IPS-11a (cell line): ENCODE data around the gene CCDC192.
"Not testable (repeated sequence)": the region's sequence is repeated elsewhere in the genome, so short reads cannot be mapped to it uniquely, and the experiment has no call there.

Source experiments
- H3K4me3 ChIP-seq: one replicate; pipeline ENCODE4 v1.5.1; 2013; ENCODE audit warnings: low read depth, low read length, control low read depth

CCDC192 gene

DNA sequence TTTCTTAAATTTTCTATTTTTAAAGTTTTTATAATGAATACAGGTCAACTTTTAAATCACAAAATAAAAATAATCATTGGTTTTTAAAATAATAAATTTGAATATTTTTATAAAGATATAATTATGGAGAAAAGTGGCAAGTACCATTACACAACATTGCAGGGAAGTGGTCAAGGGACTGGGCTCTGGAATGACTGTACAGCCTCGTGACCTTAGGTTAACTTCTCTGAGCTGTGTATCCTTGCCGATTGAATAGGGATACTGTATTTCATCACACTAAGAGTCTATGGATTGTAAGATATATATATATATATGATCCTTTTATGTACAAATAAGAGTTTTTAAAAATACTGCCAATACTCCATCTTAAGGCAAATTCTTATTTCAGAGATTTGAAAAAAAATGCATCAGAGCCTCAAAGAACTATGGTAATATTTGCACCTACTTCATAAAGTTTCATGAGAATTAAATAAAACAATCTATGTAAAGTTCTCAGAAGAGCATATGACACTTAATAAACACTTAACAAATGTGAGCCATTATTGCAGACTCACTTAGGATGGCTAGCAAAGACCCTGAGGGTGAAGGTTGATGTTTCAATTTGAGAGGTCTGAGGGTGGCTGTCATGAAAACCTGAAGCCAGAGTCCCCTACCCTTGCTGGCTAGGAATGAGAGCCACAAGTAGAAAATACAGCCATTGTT lies 136.5 kb downstream of the CCDC192 start:
- H3K4me3 ChIP-seq: no peak overlapping the region

DNA sequence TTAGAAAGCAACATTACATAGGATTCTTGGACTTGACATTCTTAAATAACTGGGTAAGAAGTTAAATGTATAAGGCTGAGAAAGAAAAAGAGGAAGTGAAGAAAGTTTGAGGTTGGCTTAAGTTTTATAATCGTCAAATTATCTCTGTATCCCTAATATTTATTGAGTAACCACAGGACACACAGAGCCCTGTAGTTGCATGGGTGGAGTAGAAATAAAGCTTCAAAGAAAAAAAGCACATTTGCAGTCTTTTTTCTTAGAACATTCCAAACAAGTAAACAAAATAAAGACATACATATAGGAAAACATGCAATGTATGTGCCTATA lies 137.0 kb downstream of the CCDC192 start:
- no peak overlapping the region for H3K4me3 ChIP-seq

DNA sequence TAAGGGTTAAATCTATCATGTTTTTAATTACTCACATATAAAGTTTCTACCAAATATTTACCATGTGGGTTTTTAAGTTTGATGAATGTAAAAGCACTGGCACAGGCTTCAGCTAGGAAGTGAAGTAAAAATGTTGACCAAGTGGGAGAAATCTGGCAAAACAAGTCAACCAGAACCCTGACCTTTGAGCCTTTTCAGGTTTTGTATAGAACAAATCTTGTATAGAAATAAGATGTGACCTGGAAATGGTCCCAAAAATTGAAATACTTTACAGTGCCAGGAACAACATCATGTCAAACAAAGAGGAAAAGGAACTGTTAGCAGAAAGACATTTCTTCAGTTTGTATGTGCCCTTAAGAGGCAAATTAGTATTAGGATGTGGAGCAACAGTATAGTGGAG lies 137.6 kb downstream of the CCDC192 start:
- no peak overlapping the region for H3K4me3 ChIP-seq

DNA sequence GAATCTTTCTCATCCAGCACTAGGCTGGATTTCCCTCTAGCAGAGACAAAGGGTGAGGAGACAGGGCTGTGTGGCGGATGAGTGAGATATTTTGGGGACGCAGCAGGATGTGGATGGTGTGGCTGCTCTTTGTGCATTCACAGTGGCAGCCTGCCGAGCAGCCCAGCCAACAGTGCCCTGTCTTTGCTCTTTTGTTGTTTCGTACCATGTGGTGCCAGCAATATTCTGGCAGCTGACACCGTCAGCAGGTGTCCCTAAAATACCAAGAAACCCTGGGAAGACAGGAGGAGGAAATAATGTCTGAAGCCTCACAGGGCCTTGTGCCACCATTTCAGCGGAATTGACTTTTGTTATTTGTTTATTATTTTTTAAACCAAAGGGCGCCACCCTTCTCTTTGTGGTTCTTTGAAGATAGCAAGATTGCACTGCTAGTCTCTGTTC lies 141.4 kb downstream of the CCDC192 start:
- H3K4me3 ChIP-seq: no peak overlapping the region

DNA sequence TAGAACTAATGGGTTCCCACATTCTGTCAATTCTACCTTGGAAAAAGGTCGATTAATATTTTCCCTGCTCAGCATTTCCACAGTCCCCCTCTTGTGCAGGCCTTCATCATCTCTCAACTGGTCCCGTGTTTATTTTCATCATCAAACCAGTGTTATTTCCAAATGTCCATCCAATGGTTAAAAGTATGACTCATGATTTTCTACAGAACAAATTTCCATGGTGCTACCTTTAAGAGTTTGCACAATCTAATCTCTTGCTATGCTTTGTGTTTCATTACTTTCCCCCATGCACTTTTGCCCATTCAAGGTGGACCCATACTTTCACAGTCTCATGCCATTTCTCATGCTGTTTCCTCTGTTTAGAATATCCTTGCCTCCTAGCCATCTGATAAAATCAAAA lies 143.7 kb downstream of the CCDC192 start:
- H3K4me3 ChIP-seq: no peak overlapping the region

DNA sequence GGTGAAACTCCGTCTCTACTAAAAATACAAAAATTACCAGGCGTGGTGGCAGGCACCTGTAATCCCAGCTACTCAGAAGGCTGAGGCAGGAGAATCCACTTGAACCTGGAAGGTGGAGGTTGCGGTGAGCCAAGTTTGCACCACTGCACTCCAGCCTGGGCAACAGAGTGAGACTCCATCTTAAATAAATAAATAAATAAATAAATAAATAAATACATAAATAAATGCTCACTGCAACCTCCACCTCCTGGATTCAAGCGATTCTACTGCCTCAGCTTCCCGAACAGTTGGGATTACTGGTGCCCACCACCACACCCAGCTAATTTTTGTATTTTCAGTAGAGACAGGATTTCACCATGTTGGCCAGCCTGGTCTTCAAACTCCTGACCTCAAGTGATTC lies 144.4 kb downstream of the CCDC192 start:
- not testable (repeated sequence) for H3K4me3 ChIP-seq

DNA sequence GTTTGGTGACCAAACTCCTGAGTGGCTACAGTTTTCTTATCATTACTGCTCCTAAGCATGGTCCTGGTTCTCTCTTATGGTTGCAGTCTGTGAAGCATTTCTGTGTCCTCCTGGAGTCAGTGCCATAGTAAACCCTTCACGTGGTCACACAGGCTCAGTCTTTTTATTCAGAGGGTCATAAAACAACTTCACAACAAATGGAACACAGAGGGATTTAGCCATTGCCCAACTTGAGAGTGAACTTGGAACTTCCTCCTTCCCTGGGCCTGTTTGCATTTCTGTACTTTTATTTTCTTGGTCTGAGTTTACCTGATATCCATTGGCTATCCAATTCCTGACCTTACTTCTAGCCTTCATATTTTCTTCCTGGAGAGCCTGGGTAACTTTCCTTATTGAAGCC lies 144.9 kb downstream of the CCDC192 start:
- H3K4me3 ChIP-seq: no peak overlapping the region

DNA sequence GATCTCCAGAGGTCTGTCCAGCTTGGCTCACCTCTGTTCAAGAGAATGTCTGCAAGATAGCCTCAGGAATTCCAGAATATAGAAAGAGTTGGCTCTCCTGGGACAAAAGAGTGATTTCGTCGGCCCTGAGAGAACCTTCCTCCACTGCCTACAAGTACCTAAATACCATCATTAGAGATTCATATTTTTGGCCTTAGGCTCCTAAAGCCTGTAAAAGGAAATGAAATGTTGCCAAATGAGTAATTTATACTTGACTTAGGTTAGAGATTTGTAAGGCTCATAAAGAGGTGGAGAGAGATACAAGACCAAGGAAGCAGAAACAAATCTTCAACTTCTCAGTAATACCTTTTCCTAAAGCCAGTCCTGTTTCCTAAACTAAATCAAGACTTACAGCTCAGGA lies 146.2 kb downstream of the CCDC192 start:
- no peak overlapping the region for H3K4me3 ChIP-seq

DNA sequence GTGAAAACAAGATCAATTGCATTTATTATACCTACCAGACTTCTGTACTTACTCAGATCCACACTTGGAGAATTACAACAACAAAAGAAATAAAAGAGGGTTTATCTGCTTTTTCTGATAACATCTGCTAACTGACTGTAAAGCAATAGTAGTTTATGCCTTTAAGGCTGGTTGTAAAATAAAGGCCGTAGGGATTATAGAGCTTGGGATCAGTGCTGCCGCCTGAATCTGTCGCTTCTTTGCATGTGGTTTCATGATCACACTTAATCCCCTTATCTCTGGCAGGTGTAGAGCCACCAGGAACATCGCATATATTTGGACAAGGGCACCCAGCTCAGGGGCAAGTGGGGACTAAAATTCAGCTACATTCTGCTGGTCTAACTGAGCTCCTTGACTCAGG lies 146.7 kb downstream of the CCDC192 start:
- no peak overlapping the region for H3K4me3 ChIP-seq

DNA sequence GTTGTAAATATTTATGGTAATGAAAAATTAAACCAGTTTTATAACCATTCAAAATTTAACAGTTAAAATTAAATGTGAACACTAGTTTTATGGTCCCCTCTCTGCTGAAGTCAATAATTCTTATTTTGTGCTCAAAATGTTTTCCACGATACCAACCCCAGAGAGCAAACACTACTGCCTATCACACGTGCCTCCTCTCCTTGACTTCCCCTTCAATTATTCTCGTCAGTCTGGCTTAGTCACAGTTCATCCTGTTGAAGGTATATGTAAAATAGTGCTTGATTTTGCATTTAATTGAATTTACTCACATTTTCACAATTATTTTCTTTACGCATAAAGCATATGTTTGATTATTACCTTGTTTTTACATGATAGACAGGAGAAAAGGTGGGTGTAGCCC lies 148.8 kb downstream of the CCDC192 start:
- H3K4me3 ChIP-seq: no peak overlapping the region

DNA sequence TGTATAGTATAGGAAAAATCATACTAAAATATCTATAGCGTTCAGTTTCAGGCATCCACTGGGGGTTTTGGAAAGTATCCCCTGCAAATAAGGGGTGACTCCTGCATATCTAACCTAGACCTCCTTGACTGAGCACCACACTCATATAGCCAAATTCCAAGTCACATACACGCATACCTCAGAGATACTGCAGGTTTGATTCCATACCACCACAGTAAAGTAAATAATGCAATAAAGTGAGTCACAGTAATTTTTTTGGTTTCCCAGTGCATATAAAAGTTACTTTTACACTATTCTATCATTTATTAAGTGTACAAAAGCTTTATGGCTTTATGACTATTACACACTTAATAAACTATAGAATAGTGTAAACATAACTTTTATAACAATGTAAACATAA lies 151.3 kb downstream of the CCDC192 start:
- H3K4me3 ChIP-seq: no peak overlapping the region

DNA sequence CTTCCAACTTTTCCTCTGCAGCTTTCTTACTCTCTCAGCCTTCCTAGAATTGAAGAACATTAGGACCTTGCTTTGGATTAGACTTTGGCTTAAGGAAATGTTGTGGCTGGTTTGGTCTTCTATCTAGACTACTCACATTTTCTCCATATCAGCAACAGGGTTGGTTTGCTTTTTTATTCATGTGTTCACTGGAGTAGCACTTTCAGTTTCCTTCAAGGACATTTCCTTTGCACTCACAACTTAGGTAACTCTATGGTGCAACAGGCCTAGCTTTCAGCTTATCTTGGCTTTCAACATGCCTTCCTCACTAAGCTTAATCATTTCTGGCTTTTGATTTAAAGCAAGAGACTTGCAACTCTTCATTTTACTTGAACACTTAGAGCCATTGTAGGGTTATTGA lies 153.1 kb downstream of the CCDC192 start:
- no peak overlapping the region for H3K4me3 ChIP-seq

DNA sequence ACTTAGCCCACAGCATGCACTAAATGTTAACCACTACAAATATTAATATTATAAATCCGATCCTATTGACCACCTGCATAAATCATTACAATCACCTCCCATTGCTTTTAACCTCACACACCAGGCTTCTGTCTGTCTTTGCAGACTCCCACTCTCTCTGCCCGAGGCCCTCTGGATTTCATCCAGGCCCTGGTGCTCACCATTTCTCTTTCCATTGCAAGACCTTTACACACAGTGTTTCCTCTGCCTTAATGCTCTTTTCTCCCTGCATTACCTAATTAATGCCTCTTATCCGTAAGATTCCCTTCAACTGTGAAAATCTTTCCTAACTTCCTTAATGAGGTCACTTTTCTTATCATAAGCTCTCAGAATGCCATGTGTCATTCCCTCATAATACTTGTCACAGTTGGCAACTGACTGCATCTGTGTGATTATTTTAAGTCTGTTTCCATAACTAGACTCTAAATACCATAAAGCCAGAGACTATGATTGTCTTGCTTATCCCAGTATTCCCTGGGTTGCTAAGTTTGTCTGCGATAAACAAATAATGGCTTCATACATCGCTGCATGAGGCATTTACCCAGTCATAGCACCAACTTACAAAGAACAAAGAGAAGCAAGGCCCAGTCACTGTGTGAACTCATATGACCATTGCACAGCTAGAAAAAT lies 155.1 kb downstream of the CCDC192 start:
- no peak overlapping the region for H3K4me3 ChIP-seq

DNA sequence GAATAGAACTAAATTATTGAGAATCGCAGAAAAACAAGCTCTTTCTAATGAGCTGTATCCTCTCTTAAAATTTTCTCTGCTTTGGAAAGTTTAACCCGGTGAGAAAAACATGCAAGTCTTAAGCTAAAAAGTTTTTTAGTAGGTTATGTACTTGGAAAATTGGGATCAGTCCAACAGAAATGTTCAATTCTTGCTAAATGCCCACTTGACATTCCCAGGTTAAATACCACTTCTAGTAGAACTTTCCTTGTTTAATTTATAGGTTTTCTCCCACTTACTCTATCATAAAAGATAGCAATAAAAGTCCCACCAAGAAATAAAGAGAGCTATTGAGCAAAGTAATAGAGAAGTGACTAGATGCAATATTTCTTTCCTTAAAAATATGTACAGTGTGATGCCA lies 157.1 kb downstream of the CCDC192 start:
- no peak overlapping the region for H3K4me3 ChIP-seq

DNA sequence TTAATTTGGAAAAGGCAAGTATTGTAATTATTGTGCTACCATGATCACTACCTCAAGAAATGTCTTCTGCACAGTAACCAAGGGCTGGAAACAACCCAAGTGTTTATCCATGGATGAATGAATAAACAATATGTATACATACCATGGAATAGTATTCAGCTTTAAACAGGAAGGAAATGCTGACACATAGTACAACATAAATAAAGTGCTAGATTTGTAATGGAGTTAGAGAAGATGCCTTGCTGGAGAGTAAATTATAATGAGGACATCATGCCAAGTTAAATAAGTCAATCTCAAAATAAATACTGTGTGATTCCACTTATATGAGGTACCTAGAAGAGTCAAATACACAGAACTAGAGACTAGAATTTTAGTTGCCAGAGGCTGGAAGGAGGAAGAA lies 160.0 kb downstream of the CCDC192 start:
- H3K4me3 ChIP-seq: no peak overlapping the region

DNA sequence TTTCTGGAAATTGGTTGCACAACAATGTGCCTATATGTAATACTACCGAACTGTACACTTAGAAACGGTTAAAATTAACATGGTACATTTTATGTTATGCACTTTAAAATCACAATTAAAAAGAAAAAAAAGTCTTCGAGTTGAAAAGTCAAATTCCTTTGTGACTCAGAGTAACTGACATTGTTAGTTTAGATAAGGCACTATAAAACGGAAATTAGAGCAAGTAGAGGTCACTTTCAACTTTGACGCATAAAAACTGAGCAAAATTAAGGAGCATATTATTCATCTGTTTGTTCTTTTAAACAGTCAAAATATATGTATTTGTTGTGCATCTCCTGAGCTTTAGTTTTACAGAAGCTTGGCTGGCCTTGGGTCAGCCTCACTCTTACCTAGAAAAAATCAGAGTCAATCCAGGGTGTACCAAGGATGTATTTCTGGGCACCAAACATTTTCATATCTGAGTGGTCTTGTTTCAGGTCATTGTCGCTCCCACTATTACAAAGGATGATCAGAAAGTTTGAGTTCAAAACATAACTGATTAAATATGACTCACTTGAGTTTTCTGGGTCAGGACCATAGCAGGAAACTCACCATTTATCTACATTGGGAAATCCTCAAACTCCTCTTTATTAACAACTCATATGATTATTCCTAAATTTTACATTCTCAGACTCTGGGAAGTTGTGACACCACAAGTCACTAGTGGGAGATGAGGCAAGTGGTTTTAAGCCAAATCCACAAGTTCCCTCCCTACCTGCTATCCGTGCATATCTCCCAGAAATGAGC lies 160.6 kb downstream of the CCDC192 start:
- no peak overlapping the region for H3K4me3 ChIP-seq

DNA sequence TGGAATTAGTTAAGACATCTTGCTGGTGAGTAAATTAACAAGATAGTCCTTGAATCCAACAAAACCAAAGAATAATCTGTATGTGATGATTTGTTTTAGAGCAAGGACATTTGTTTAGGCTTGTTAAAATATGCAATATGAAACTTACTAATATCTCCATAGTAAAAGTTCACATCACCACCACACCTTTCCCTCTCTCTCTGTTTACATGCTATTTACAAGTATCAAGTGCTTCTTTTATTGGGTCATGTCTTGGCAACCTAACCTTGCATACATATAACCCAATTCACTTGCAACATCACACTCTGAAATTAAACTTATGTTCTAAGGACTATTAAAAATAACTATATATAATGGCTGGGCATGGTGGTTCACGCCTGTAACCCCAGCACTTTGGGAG lies 161.3 kb downstream of the CCDC192 start:
- no peak overlapping the region for H3K4me3 ChIP-seq

DNA sequence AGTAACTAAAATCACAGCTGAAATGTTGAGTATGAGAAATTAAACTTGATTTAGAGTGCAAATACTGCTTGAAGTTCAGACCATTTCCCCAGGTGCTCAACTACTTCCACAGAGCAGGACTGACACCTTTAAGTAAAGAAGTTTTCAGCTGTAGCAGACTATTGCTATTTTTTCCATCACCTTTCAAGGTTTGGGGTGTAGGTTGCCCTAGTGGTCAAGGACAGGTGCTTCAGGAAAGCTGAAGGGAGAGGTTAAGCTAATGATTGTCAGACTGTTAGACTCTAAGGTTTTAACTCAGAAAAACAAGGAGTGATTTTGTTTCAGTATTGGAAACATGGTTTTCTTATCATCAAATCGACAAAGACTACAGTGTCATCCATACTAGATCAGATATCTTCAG lies 162.1 kb downstream of the CCDC192 start:
- no peak overlapping the region for H3K4me3 ChIP-seq

DNA sequence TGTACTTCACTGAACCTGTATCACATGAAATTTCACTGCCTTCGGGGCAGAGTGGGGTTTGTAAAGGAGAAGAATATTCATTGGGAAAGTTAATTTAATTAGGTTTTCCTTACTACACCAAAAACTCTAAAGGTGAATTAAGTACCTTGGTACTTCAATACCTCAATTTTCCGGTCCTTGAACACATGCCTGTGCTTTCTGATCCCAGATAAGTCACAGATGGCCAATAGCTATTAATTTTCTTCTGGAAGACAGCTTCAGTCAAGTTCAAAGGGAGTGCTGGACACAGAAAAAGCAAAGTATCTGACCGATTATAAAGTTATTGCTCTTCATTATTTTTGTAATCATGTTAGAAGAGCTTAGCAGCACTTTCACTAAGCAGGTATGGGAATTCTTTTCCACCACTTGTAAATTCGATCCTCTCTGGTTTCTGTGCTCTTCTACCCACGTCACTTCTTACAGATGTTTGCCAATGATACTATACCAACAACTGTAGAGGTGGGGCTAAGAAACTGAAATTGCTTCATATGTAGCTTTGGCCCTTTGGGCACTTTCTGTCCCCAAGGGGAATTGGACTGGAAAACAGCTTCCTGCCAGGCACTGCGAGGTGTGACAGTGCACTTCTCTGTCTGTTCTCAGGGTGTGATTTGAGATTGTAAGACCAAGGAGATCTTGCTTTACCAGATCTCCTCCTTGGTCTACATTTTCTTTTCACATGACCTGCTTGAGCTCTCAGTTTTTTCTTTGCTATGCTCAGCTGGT lies 164.0 kb downstream of the CCDC192 start:
- no peak overlapping the region for H3K4me3 ChIP-seq

DNA sequence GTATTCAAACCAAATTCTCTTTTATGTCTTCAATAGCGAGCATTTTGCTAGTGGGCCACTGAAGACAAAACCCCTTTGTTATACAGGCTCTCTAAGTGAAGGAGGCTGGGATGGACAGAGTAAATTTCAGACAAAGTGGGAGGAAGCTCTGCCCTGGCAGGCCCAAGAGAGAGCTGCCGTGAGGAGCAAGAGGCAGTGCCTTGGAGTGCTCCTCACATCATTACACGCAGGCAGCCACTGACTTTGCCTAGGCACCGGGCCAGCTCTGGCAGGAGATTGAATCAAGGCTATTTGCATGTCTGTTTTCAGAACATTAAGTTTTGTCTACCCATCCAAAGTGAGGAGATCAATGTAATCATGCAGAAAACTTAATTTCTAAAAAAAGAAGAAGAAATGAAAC lies 167.7 kb downstream of the CCDC192 start:
- no peak overlapping the region for H3K4me3 ChIP-seq

DNA sequence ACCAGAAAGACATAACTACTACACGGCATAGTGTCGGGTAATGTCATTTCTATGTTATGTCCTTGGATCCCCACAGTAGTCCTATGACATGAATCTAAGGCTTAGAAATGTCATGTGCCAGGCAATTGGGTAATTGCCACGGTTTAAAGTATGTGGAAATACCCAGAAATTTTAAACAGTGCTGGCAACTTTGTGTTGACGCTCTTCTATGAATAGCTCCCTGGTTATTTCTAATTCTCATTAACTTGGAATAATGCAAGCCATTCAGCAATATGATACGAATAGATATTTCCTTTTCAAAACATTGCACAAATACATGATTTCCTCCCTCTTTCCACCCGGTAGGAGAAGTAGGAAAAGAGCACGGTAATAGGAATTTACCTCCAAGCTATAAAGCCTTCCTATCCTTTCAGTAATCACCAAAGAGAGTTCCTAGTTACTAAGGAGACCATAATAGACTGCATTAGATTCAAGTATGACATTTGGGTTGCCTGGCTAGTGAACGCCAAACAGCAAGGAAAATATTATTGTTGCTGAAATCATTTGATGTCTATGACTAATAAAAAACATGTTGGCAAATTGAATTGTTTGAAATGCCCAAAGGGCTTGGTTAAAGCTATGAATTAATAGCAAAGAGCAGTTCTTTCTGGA lies 168.4 kb downstream of the CCDC192 start:
- no peak overlapping the region for H3K4me3 ChIP-seq
